Fibroblast of villous mesenchyme (primary cell): ENCODE data around the gene SLC6A1. TPM values are rescaled to one million over a fixed set of nuclear protein-coding genes. Genes with fewer than 3 reads are reported as not detected.

Experiments used
- DNase-seq: peaks from one replicate; pipeline ENCODE4 v3.0.0-alpha.2; 2010; ENCODE audit warnings: low read depth
- H3K4me3 ChIP-seq: 2 replicates; pipeline ENCODE4 v1.5.1; 2011; ENCODE audit warnings: low read depth, mild to moderate bottlenecking, low read length
- CTCF ChIP-seq: IDR thresholded peaks from 2 replicates; pipeline ENCODE4 v1.5.1; 2012; ENCODE audit warnings: low read depth, mild to moderate bottlenecking, low read length; ENCODE audit not compliant: insufficient read depth
- total RNA-seq: library from RNA; depleted of rRNA; stranded (reverse); fragments of >200 nt; gene quantifications from 2 replicates; pipeline ENCODE4 v1.2.3, GENCODE V29; 2012

The SLC6A1 gene
- total RNA-seq, 1 donor: not detected

- no peak for DNase-seq
- TF ChIP-seq CTCF: no peak
- no peak overlapping the region for H3K4me3 ChIP-seq
Measured at GRCh38 chr3:10988991-10989484, 3.5 kb upstream of the SLC6A1 start.

- DNase-seq: no peak
- TF ChIP-seq CTCF: no peak
- H3K4me3 ChIP-seq: no peak overlapping the region
Measured at GRCh38 chr3:10992943-10993728, 588 bp downstream of the SLC6A1 start.

- no peak for TF ChIP-seq CTCF
- DNase-seq: no peak
- no peak overlapping the region for H3K4me3 ChIP-seq
Measured at GRCh38 chr3:10993729-10994065, 1.1 kb downstream of the SLC6A1 start.

- DNase-seq: no peak
- H3K4me3 ChIP-seq: no peak overlapping the region
- TF ChIP-seq CTCF: no peak
Measured at GRCh38 chr3:10994306-10994705, 1.8 kb downstream of the SLC6A1 start.

GRCh38 chr3:10995871-10996270 lies 3.3 kb downstream of the SLC6A1 start:
- no peak overlapping the region for H3K4me3 ChIP-seq
- TF ChIP-seq CTCF: no peak
- DNase-seq: no peak

GRCh38 chr3:10996345-10997013 lies 3.9 kb downstream of the SLC6A1 start:
- DNase-seq: no peak

More at GRCh38 chr3:10996345-10997013, 3.9 kb downstream of the SLC6A1 start:
- no peak for TF ChIP-seq CTCF
- no peak overlapping the region for H3K4me3 ChIP-seq
